NCI-H187 treated with DMSO at 0.1 percent for 48 hours (cell line): Measurements from ENCODE around the gene CAMSAP2.
"Not testable (repeated sequence)": the region's sequence is repeated elsewhere in the genome, so short reads cannot be mapped to it uniquely, and the experiment has no call there.

Experiments used
- DNase-seq: peaks from one replicate; lab custom pipeline; 2025; lab: John Stamatoyannopoulos, UW

CAMSAP2 gene

DNA sequence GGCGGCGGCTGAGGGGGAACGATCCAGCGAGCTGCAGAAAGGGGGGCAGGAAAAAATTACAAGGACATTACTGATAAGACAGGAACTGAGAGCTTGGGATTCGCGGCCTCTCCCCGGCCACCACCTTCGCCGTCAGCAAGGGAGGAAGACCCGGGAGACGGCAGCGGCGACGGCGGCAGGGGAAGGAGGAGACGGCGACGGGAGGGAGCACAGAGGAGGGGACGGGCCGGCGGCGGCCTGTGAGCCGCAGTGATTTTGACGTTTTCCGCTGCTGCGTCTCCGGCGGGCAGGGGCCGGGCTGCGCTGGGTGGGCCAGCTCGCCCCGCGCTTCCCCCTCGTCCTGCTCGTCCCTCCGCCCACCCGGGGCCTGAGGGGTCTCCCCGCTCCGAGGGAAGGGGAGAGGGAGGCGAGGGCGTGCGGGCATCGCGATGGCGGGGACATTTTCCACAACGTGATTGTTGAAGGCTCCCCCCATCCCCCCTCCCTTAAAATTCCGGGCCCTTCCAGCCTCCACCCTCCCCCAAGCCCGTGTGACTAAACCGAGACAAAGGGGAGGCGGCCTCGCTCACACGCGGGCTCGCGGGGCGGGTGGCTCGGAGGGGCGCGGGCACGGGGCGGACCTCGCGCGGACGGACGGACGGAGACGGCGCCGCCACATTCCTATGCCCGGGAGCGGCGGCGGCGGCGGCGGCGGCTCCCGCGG lies 407 bp downstream of the CAMSAP2 start:
- DNase-seq, result no peak

DNA sequence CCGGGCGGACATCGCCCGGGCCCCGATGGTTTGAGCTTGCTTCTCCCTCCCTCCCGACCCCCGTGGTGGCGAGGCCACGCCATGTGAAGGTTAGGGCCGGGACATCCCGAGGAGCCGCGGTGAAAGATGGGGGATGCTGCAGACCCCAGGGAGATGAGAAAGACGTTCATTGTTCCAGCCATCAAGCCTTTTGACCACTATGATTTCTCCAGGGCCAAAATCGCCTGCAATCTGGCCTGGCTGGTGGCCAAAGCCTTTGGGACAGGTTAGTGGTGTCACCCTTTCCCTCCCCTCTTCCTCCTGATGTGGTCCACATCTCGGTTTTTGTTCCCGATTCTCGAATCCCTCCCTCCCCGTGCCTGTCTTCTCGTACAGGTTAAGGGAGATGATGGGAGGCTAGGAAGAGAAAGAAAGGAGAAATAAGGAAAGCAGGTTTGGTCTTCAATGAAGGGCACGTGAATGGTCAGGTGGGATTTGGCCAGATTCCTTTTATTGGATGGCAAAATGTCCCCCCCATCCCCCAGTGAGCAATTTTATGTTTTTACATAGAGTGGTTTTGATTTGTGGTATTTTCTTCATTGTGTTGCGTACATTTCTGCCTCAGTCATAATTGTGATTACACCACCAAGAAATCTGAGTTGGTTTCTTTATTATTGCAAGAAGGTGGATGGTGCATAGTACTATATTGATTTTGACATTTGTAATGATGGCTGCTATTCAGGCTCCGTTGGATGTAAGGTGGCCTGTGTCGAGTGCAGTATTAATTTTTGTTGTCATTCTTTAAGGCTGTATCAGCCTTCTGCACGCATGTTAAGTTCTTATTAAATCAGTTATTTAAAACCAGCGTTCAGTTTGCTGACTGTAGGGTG lies 1.2 kb downstream of the CAMSAP2 start:
- no peak for DNase-seq

DNA sequence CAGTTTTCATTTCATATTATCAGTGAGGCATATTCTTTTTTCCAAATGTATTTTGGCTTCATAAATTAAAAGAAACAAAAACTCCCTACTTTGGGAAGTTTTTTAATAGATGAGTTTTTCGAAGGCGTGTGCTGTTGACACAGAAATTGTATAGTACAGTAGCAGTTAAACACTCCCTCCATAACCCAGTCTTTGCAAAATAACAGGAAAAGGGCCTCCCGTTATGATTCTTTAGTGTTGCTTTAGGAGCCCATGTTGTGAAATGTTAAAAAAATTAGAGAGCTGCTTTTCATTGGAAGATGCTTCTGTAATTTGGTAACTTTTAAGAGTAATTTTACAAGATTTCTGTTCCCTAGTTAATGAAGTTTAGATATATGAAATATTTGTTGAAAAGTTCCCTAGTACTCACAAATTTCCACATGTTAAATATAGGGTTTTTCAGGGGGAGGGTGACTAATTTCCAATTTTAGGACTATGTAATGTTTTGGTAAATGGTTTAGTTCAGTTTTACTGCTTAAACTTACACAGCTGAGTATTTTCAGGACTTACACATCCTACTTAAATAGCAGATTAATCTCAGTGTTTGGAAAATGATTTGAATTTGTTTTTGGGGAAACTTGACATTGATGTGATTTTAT lies 2.0 kb downstream of the CAMSAP2 start:
- no peak for DNase-seq

DNA sequence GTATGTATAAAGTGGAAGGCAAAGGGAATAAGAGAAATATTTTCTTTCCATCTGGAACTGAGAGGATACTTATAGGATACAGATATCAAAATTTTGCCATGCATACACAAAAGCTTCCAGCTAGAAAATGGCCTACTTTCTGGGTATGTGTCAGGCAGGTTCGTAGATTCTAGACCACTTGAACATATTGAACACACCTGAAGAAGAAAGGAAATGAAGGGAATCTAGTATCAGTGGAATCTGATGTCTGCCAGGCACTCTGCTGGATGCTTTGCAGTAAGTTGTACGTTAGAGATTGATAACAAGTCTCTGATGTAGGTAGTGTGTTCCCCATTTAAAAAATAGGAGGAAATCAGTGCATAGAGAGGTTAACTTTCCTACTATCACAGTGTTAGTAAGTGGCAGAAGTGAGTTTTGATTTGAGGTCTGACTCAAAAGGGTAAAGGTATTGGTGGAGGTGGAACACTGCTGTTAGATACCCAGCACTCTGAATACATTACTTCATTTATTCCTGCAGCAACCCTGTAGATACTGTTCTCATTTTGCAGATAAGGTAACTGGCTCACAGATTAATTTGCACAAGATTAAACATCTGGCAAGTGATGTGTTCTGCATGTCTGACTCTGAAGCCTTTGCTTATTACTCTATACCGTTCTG lies 3.0 kb downstream of the CAMSAP2 start:
- DNase-seq, result no peak

DNA sequence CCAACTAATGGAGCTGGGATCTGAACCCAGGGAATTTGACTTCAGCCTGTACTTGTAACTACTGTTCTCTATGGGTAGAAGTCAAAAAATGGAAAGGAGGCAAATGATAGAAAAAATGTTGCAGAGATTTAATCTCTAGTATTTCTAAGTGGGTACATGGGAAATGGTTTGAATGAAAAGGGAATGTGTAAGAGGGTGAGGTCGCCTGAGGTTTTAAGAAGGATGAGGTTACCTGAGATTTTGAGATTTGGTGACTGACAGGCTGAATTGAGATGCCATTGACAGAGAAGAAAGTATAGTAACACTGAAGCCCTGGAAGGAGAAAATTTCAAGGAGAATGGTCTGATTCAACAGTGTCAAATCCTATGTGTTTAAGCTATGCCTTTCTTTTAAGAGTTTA lies 5.5 kb downstream of the CAMSAP2 start:
- no peak for DNase-seq

DNA sequence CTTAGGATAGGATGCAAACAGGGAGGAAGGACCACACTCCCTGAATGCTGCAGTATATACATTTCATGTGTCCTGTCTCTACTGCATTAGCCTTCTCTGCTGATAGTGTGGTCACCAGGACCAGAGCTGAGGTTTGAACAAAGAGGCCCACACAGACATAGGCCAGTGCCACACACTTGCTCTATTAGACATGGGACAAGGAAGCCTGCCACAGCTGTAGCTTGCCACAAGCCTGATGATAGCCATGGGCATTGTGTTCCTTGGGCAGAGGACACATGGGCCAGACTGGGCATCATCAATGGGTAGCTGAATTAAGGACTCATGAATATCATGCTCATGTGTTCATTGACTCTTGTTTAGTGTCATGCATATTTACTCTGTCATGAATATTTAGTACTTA lies 10.4 kb downstream of the CAMSAP2 start:
- no peak for DNase-seq

DNA sequence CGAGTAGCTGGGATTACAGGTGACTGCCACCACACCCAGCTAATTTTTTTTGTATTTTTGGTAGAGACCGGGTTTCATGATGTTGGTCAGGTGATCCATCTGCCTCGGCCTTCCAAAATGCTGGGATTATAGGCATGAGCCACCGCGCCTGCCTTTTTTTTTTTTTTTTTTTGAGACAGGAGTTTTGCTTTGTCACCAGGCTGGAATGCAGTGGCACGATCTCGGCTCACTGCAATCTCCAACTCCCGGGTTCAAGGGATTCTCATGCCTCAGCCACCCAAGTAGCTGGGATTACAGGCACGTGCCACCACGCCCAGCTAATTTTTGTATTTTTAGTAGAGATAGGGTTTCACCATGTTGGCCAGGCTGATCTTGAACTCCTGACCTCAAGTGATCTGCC lies 12.1 kb downstream of the CAMSAP2 start:
- not testable (repeated sequence) for DNase-seq

DNA sequence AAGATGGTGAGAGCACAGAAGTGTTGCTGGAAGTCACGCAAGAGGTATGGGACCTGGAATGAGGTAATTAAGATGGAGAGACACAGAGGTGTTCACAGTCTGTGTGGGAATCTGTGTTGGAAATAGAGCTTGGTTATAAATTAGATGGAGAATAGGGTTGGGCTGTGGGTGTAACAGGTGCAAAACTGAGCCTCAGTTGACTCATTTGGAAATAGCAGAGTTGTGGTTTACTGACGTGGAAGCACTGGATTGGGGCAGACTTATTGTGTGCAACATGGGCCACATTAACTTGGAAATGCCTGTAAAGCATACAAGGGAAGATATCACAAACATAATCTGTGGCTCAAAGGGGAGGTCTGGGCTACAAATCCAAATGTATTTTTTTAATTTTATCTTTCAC lies 13.0 kb downstream of the CAMSAP2 start:
- no peak for DNase-seq

DNA sequence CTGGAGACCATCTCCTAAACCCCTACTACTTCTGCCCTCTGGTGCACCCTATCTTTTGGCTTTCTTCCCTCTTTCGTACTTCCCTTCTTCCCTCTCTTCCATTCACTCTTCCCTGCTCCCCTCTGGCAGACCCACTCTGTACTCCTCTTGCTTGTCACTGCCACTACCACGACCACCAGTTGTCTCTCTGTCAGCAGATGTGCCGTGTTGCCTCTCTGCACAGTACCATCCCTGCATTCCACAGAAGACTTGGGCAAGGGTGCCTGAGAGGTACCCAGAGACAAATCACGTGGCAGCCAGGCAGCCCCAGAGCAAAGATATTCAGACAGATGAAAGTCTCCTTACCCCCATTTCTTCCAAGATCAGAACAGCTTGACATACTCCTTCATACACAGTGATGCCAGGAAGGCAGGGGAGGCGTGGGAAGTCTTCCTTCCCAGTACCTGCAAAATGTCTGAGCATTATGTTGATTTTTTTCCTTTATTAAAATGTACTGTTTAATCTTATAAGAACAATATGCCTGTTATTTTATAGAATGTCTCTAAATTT lies 15.0 kb downstream of the CAMSAP2 start:
- DNase-seq, result no peak

DNA sequence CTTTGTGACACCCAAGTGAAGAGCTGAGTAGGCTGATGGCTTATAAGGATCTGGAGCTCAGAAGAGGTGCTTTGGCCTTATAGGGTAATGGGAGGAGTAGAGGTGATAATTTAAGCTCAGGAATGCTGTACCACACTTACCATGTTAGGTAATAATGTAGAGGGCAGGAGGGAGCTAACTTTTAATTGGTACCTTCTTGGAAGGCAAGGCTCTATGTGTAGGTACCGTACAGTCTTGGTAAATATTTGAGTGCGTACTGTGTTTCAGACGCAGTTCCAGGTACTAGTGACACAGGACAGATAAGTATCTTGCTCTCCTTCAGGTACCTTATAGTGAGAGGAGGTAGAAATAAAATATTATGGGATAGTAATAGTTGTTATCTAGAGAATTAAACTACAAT lies 16.8 kb downstream of the CAMSAP2 start:
- no peak for DNase-seq

DNA sequence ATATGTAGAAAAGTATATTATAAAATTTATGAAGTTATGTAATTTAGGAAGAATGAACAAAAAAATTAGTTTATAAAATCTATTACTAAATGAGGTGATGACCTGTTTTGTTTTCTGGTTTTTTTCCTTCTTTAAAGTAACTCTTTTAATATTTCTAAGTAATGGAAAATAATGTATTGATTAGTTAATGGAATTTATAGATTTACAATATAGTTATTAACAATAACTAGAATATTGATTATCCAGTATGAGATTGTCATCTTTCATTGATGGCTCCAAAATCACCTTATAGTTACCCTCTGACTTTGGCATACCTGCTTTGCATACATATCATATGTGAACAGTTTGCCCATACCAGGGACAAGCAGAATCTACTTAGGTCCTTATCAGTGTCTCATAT lies 23.4 kb downstream of the CAMSAP2 start:
- DNase-seq, result no peak

DNA sequence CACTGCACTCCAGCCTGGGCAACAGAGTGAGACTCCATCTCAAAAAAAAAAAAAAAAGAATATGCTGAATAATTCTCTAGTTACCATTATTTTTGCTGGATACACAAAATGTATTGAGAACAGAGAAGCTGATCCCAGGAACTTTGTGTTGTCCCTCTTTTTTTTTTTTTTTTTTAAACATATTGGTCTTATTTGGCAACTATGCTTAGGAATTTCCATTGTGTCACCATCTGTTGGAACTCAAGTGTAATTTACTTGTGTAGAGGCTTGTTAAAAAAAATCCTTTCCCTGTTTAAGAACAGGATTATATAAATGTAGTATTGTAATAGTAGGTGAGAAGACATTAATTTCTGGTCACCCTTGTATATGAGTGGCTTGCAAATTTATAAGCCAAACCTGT lies 28.6 kb downstream of the CAMSAP2 start:
- DNase-seq, result no peak

DNA sequence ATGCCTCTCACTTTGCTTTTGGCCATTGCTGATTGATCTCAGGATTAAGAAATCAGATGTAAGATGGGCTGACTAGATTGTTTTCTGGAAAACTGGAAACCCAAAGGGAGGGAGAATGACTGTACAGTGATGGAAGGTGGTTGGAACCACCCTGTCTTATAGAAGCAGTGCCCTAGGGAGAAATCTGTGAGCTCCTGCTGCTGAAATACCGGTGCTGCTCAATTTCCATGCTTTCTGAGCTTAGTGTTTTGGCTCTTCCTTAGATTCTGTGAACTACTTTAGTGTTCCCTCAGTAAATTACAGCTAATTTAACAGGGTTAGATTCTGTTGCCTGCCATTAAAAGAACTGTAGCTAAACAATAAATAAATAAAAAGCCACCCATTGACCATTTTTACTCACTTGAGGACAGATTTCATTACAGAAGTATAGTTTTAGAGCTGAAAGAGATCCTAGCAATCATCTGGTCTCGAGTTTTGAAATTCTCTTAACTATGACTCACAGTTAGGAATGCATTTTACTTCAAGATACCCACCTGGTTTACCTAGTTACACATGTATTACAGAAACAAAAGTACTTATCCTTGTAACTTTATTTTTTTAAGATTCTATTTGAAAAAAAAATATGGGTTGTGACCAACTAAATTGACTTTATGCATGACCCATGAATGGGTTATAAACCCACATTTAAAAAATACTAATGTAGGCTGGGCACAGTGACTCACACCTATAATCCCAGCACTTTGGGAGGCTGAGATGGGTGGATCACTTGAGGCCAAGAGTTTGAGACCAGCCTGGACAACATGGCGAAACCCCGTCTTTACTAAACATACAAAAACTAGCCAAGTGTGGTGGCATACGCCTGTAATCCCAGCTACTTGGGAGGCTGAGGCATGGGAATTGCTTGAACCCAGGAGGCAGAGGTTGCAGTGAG lies 33.2 kb downstream of the CAMSAP2 start:
- no peak for DNase-seq

DNA sequence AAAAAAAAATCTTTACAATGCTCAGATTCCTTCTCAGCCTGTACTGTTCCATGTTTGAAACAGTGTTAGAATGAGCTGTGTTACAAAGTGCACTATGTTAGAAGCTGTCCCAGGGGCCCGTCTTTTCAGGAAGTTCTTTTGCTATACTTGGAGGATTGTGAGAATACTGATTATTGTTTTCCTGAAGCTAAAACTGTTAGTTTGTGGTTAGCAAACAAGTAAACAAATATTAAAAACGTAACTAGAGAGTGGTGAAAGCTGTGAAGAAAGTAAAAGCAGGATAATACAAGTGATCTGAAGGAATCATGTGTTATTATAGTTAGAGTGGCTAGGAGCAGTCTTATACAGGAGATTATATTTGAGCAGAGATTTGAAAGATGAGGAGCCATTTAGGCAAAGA lies 35.6 kb downstream of the CAMSAP2 start:
- no peak for DNase-seq

DNA sequence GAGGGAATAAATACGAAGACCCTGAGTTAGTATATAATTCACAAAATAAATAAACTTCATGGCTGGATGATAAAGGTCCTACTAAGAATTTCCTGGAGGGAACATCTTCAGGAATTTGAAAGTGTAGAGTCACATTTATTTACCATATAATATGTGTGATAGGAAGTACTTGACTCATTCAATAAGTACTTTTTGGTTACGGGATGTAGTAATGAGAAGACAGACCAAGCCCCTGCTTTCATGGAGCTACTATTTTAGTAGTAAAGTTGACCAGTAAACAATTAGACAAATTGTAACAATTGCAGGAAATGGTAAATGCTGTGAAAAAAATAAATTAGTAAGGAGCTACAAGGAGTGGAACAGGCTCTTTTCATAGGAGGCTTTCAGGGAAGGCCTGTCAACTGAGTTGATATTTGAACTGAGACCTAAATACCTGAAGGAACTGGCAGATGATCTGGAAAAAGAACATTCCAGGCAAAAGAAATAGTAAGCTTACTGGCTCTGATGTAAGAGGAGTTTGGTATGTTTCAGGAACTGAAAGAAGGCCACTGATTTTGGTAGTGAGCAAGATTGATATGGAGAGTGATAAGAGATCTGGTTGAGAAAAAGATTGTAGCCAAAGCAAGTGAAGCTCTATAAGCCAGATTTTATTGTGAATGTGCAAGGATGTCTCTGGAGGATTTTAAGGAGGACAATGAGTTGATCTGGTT lies 36.2 kb downstream of the CAMSAP2 start:
- DNase-seq, result no peak

DNA sequence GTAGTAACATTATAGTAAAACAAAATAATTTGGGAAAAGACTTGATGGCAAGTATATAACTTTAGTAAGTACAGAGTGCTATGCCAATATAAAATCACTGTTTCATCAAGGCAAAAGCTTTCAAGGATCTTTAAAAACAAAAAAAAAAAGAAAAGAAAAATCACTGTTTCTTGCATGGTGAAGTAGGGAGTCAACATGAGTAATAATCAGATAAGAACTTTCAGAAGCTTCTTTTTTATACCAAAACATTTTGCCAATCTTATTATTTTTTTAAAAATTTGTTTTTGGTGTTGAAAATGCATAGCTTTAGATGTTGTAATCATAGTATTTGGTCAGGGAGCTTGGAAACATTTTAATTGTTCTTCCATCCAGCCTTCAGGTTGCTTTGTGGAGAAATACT lies 37.2 kb downstream of the CAMSAP2 start:
- no peak for DNase-seq

DNA sequence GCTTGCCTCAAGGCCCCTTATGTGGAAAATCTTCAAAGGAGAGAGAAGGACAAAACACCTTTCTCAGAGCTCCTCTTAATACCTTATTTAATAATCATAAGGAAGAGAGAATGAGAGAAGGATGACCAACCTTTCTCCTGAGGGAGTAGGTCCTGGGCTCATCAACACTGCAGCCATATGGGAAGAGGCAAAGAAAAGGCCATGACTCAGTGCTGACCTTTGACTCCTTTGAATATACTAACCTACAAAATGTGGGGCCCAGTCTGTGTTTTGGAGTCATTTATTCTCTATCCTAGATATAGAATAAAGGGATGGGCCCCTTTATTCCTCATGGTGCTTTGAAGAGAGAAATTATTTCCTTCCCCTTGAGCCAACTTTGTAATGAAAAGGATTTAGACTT lies 38.3 kb downstream of the CAMSAP2 start:
- DNase-seq, result no peak

DNA sequence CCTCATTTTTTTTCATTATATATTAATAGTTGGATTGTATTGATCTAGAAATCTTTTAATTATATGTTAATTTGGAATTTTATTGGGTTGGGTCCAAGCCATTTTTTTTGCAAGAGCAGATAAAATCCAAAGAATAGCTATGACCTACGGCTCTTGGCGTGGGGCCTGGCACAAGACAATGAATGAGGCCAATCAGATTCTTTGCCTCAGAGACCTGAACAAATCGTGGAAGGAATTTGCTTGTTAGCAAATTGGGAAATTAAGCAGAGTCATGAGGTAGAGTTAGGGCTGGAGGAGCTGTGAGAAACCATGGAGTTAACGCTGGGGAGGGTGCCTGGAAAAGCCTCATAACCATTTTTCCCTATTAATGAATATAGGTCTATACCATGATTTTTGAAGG lies 40.1 kb downstream of the CAMSAP2 start:
- no peak for DNase-seq

DNA sequence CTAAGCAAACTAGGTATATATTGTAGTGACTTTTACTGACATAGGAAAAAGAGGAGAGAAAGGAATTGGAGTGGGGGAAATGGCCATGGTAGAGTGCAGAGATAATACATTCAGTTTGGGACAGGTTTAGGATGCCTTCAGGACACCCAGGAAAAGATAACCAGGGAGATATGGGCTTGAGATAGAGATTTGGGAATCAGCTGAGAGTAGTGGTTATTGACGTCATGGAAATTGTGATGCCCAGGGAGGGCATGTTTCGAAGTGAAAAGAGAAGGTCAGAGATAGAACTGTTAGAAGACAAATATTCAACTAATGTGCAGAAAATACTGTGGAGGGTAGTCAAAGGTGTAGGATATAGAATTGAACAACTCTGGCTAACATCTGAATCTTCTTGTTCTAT lies 40.6 kb downstream of the CAMSAP2 start:
- no peak for DNase-seq

DNA sequence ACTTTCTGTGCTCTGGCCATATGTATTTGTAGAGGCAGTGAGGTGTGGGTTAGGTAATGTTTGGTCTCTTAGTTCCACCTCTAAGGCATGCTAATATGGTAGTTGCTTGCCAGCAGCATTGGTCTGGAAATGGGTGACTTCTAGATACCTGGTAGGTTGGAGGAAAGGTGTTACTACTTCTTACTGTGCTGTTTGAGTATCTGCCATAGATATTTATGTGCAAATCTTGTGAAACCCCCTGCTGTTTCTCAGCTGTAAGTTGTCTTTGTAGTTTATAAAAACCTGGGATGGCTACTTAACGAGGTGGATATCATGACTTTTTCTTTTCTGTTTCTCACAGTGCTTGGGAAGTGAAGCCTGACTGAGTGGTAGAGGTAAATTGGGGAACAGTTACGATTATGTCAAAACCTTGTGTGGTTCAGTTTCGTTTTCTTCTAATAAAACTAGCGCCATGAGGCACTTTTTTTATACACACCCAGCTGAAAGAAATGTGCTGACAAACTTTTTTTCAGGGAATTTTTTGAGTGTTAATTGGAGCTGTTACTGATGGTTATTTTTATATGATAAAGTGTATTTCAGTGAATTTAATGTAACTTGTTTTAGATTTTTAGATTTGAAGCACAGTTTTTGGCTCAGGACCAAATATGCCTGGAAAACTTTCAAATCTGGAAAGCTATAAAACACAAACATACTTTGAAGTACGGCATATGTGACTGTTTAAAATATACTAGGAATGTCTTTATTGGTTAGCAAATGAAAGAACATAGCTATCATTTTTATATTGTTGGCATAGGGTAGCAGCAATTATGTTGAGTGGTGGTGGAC lies 42.1 kb downstream of the CAMSAP2 start:
- no peak for DNase-seq
